GM04503 (cell line): ENCODE results near the gene PAPOLB.
"Not testable (repeated sequence)": the region's sequence is repeated elsewhere in the genome, so short reads cannot be mapped to it uniquely, and the experiment has no call there.

Experiments
- DNase-seq: peaks from one replicate; pipeline ENCODE4 v3.0.0-alpha.2; 2012; ENCODE audit warnings: low read depth

The PAPOLB gene

GRCh38 chr7:4861673-4862072 is at the start of gene PAPOLB:
Gene PAPOLB, minus strand, starts transcription at chr7:4862030. Its CDS starts 220 bp downstream, at chr7:4861810.
- DNase-seq, result no peak

- no peak for DNase-seq
Observed at GRCh38 chr7:4911111-4911828, 49.4 kb upstream of the PAPOLB start.

DNA sequence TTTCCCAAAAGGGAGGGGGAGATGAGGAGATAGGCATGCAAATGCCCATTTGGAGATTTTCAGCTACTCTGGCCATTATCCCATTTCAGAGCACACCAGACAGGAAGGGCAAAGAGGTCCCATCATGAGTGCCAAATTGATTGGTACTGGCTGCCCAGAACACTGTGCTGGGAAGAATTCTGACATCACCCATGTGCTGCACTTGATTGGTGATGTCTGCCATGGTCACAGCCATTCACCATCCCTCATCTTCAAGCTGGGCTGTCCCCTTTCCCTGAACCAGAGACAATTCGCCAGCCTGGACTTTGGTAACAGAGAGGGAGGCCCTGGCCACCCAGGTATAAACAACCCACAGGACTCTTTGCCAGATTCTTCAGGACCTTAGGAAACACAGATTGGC is 44.9 kb upstream of the PAPOLB start:
- DNase-seq, result no peak

- DNase-seq, result no peak
Observed at GRCh38 chr7:4905171-4905570, 43.3 kb upstream of the PAPOLB start.

GRCh38 chr7:4904346-4904745 is 42.5 kb upstream of the PAPOLB start:
- DNase-seq, result no peak

DNA sequence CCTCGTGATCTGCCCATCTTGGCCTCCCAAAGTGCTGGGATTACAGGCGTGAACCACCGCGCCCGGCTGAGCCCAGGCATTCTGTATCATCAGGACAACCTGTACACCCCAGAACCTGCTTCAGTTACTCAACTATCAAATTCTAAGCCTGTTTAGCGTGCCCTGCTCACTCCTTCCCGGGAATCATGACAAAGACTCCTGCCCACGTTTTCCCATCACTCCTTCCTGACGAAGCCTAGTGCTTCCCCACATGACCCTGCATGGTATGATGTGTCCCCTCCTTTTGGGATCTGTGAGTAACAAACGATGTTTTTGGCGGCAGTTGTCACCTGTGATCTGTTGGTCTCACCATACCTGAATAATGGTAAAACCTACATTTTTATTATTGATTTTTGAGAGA is 33.9 kb upstream of the PAPOLB start:
- no peak for DNase-seq

DNA sequence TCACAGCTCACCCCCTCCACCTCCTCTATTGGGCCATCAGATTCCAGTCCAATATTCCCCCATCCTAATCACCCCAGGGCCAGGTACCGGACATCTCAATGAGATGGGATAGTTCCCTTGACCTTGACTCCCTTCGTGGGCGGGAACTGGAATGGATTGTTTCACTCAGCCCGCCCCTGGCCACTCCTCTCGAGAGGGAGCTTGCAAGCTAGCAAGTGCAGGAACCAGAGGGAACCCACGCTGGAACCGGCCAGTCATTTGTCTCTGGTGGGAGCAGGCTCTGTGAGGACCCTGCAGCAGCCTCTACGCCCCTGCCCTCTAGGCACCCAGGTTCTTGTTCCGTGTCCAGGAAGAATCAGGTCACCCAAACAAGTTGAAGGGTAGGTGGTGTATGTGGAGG is 32.7 kb upstream of the PAPOLB start:
- no peak for DNase-seq

DNA sequence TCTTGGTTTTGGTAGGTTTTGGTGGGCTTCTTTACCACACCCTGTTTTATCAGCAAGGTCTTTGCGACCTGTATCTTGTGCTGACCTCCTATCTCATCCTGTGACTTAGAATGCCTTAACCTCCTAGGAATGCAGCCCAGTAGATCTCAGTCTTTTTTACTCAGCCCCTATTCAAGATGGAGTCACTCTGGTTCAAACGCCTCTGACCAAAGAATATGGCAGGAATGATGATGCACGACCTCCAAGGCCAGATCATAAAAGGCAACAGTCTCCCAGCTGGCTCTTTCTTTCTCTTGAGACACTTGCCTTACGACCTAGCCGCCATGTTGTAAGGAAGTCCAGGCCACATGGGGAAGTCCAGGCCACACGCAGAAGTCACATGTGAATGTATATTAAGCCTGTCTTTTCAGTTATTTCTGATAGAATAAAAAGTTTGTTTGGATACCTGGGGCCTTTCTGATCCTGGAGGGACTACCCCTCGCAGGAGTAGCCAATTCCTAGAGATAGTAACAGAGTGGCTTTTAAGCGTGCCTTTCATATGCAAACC is 32.2 kb upstream of the PAPOLB start:
- DNase-seq, result no peak

DNA sequence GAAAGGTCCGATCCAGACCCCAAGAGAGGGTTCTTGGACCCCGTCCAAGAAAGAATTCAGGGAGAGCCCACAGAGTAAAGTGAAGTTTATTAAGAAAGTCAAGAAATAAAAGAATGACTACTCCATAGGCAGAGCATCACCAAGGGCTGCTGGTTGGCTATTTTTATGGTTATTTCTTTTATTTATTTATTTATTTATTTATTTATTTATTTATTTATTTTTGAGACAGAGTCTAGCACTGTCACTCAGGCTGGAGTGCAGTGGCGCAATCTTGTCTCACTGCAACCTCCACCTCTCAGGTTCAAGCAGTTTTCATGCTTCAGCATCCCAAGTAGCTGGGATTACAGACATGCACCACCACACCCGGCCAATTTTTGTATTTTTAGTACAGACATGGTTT is 31.4 kb upstream of the PAPOLB start:
- DNase-seq, result not testable (repeated sequence)

GRCh38 chr7:4891522-4891921 is 29.7 kb upstream of the PAPOLB start:
- DNase-seq, result not testable (repeated sequence)

DNA sequence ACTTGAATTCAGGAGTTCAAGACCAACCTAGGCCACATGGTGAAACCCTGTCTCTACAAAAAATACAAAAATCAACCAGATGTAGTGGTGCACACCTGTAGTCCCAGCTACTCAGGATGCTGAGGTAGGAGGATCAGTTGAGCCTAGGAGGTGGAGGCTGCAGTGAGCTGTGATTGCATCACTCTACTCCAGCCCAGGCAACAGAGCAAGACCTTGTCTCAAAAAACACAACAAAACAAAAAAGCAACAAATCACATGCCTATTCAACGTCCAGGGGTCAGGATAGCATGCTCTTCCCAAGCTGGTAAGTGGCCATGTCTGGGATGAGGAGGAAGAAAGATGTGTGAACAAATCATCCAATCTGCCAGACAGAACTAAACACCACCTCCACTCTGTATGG is 27.9 kb upstream of the PAPOLB start:
- no peak for DNase-seq

GRCh38 chr7:4888161-4888560 is 26.3 kb upstream of the PAPOLB start:
- no peak for DNase-seq

- no peak for DNase-seq
Observed at GRCh38 chr7:4886671-4887070, 24.8 kb upstream of the PAPOLB start.

GRCh38 chr7:4885317-4885807 is 23.5 kb upstream of the PAPOLB start:
- no peak for DNase-seq

DNA sequence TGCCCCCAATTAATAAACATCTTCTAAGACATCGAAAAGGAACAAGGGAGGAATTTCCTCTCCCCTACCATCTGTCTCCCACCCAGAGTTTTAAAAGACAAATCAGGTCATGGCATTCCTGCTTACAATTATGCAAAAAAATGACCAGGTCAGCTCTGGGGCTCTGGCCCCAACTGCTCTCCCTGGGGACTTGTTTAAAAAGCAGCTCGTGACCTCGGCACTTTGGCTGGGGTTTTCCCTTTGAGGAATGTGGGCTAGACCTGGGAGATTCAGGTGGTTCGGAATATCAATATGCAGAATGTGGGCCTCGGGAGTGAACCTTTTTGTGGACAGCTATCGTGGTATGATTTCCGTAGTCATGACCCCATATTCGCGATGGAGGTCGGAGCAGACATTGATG is 22.3 kb upstream of the PAPOLB start:
- DNase-seq, result no peak

- peak; percentile 27 for DNase-seq
Observed at GRCh38 chr7:4883372-4884144, 21.7 kb upstream of the PAPOLB start, which contains the start of gene RADIL. Gene RADIL, minus strand, starts transcription at chr7:4883716. Its CDS starts 5,577 bp downstream, at chr7:4878139.

- no peak for DNase-seq
Observed at GRCh38 chr7:4883033-4883371, 21.2 kb upstream of the PAPOLB start.

DNA sequence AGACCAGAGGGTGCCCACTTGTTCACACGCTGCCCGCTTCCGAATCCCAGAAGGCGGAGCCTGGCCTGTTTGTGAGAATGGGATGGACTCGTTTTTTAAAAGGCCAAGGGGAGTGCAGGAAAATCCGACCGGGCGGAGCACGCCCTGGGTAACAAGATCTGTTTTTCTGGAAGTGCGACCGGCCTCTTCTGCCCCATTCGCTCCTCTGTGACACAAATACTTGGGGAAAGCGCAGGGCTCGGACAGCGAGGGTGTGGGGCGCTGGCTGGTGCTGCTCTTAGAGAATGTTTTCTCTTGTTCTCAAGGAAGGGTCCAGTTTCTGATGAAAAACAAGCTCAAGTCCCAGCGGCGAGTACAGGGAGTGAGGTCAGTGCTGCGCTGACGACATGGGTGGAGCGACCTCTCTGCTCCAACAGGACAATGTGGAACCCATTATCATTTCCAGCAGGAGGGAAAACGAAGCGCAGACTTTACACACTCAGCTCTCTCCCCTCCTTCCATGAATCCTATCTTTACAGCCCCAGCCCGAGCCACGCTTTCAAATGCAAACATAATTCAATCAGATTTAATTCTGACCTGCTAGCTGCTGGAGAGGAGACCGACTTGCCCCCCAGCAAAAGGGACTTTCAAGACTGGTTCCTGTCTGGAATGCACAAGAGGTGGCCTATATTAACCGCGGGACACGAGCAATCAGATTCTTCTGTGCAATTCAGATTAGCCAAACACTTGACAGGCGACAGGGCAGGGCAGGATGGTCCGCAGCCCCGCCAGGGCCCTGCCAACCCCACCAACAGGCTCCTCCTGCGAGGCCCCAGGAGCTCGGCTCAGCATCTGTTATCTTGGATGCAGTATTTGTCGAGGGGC is 20.6 kb upstream of the PAPOLB start:
- DNase-seq, result peak; percentile 59

DNA sequence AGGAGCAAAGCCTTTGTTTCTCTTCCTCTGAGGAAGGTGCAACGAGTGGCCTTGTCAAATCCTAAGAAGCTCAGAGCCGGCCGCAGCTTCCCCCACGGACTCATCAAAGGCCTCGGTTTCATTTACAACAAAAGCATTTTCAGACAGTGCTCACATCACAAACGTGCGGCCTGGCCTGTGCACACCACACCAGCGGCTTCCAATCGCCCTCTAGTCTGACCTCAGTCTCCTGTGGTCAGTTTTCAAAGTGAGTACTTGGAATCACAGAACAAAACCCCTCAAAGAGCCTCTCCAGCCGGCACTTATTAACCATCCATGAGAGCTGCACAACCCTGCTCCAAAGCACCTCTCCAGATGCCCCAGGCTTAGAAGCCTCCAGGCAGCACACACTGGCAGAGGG is 18.4 kb upstream of the PAPOLB start:
- DNase-seq, result no peak

DNA sequence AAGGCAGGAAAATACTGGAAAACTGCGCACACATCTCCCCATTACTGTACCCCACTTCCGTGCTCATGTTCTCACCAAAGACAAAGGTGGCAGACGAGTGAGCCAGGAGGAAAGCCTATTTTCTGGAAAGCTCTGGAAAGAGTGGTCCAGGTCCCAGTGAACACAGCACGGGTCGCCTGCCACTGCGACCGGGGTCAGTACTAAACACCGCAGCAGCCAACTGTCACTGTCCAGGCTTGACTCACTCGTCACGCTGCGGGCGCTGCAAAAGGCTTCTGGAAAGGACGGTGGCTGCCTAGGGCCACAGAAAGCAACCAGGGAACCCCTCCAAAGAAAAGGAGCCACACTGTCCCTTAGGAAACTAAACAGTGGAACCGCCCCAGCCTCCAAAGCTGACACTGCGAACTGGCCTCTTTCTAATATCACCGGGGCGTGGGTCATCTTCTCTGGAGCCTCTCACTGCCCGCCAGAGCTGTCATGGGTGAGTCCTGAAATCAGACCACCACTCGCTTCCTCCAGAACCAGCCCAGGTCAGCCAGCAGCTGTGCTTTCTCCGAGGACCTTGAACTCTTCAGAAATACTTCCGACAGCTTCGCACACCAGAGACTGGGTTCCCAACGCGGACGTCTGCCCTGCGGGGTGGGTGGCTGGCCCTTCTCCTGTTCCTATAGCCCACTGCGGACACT is 17.7 kb upstream of the PAPOLB start:
- no peak for DNase-seq
